SK-N-SH treated with all-trans-retinoic acid at 6 μM for 48 hours (cell line): ENCODE data around the gene TACO1.

ENCODE experiments used
- CREB5 ChIP-seq: fragments of 250-450 bp; sonication (Bioruptor Pico); IDR thresholded peaks from 2 replicates; pipeline ENCODE4 v1.5.1; 2020; ENCODE audit warnings: low read depth, mild to moderate bottlenecking, moderate library complexity
- ESRRG ChIP-seq: fragments of 250-450 bp; sonication (Bioruptor Pico); IDR thresholded peaks from 2 replicates; pipeline ENCODE4 v1.6.1; 2021; ENCODE audit warnings: mild to moderate bottlenecking
- OSR1 ChIP-seq: fragments of 250-450 bp; sonication (Bioruptor Pico); IDR thresholded peaks from 2 replicates; pipeline ENCODE4 v1.8.0; 2022; ENCODE audit warnings: moderate library complexity, mild to moderate bottlenecking, inconsistent platforms
- TCF4 ChIP-seq: fragments of 250-450 bp; sonication (Bioruptor Pico); IDR thresholded peaks from 2 replicates; pipeline ENCODE4 v1.8.0; 2021; ENCODE audit warnings: mild to moderate bottlenecking, moderate library complexity, borderline replicate concordance

GRCh38 chr17:63552211-63552610 is 48.5 kb upstream of the TACO1 start:
- TF ChIP-seq TCF4 (CRISPR knock-in tag) (no peak), ESRRG (CRISPR knock-in tag) (no peak), CREB5 (CRISPR knock-in tag) (no peak), OSR1 (no peak)
